ENCODE measurements around the gene SCO2.

SCO2 gene

GRCh38 chr22:50502628-50503474, 22.5 kb downstream of the SCO2 start:
- no peak for DNase-seq (ENCODE audit: low read depth, low spot score)

GRCh38 chr22:50502096-50502495, 23.3 kb downstream of the SCO2 start:
- DNase-seq (ENCODE audit: low read depth, low spot score) = no peak

GRCh38 chr22:50500452-50500851, 24.9 kb downstream of the SCO2 start:
- no peak for DNase-seq (ENCODE audit: low read depth, low spot score)

- DNase-seq (ENCODE audit: low read depth, low spot score) = no peak
These were observed 27.0 kb downstream of the SCO2 start for GRCh38 chr22:50498322-50498890.

GRCh38 chr22:50497093-50497492, 28.3 kb downstream of the SCO2 start:
- no peak for DNase-seq (ENCODE audit: low read depth, low spot score)

GRCh38 chr22:50490531-50491308, 34.7 kb downstream of the SCO2 start:
- no peak for DNase-seq (ENCODE audit: low read depth, low spot score)

- no peak for DNase-seq (ENCODE audit: low read depth, low spot score)
These were observed 35.8 kb downstream of the SCO2 start for GRCh38 chr22:50489363-50490243.

GRCh38 chr22:50488886-50489285, 36.5 kb downstream of the SCO2 start:
- no peak for DNase-seq (ENCODE audit: low read depth, low spot score)

- DNase-seq (ENCODE audit: low read depth, low spot score) = no peak
These were observed 37.3 kb downstream of the SCO2 start for GRCh38 chr22:50488006-50488677.

GRCh38 chr22:50487290-50488005, 38.0 kb downstream of the SCO2 start:
- no peak for DNase-seq (ENCODE audit: low read depth, low spot score)

GRCh38 chr22:50486561-50487289, 38.7 kb downstream of the SCO2 start, which contains the start of gene MIOX:
Gene MIOX (plus strand): TSS chr22:50486859. CDS start chr22:50486898, 39 bp downstream.
- no peak for DNase-seq (ENCODE audit: low read depth, low spot score)

- DNase-seq (ENCODE audit: low read depth, low spot score) = no peak
These were observed 39.9 kb downstream of the SCO2 start for GRCh38 chr22:50485221-50486131.

- no peak for DNase-seq (ENCODE audit: low read depth, low spot score)
These were observed 41.2 kb downstream of the SCO2 start for GRCh38 chr22:50483977-50484853.

- no peak for DNase-seq (ENCODE audit: low read depth, low spot score)
These were observed 41.8 kb downstream of the SCO2 start for GRCh38 chr22:50483556-50483955.

GRCh38 chr22:50483106-50483505, 42.3 kb downstream of the SCO2 start:
- DNase-seq (ENCODE audit: low read depth, low spot score) = no peak

GRCh38 chr22:50482107-50483074, 43.0 kb downstream of the SCO2 start:
- DNase-seq (ENCODE audit: low read depth, low spot score) = no peak

Data from activated naive CD8-positive, alpha-beta T cell treated with anti-CD3 and anti-CD28 coated beads, Interleukin-2, amount 50 U/mL, for 16 hours (primary cell).